ENCODE measurements around the gene MCU. TPM values are rescaled to one million over a fixed set of nuclear protein-coding genes. Genes with fewer than 3 reads are reported as not detected.

The MCU gene
- total and polyA plus RNA-seq, 2 of the 8 experiments (the other 6 are each of a cell fraction or from before 2014, with no cell fraction given): 51.6 to 62.2 TPM

DNA sequence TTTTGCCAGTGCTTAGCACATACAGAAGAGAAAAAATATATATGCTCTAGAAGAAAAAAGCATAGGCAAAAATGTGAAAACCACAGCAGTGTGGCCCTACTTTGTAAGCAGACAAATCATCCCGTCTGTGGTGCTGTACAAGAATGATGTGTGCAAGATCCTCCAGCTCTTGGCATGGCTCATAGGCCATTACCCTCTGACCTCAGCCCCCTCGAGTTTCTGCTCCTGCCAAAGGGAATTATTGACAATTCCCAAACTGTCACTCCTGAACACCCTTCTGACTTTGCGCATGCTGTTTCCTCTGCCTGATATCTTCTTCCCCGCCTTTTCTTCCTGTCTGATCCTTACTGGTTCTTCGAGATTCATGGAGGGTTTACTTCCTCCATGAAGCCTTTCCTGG, 235.5 kb downstream of the MCU start:
- no peaks in the 10 kb centered on the region for H3K27me3 ChIP-seq (replicated peaks in 1 of 4; ENCODE audit: control insufficient read depth in 3 of 4, extremely low read depth in 1 of 4, insufficient read depth in 3 of 4, low read length in 3 of 4)
- CTCF ChIA-PET (ENCODE audit: partially characterized antibody): interaction anchor here (1.7 kb wide), 1 partner anchor 11 kb away, joined by 7 read pairs; no protein-coding TSS in a partner anchor
- H3K9me3 ChIP-seq (ENCODE audit: insufficient read depth in 2 of 2, low read depth in 1 of 2, low read length in 1 of 2): no peaks in the 10 kb centered on the region
- no peak overlapping the region for H2BK20ac ChIP-seq (ENCODE audit: low read length)
- 85% methylated on average over 5 of the region's 5 CpGs; no CpG with 5 or more reads in 1 of the 2 experiments for WGBS, 2 experiments (ENCODE audit: extremely low coverage in 1 of 2, insufficient coverage in 1 of 2, insufficient read length in 1 of 2, insufficient replicate concordance in 2 of 2, low coverage in 1 of 2, low lambda C conversion rate in 2 of 2, missing lambda C conversion rate in 1 of 2)
- H3K27ac ChIP-seq (ENCODE audit: low read depth, low read length): no peak overlapping the region
- no peak overlapping the region for H3K4me3 ChIP-seq (ENCODE audit: extremely low read depth in 1 of 4, insufficient read depth in 2 of 4, low read depth in 3 of 4, low read length in 4 of 4)
- no peaks in the 10 kb centered on the region for H4K20me1 ChIP-seq (replicated peaks in 1 of 2; ENCODE audit: control insufficient read depth in 1 of 2, insufficient read depth in 2 of 2, low read length in 2 of 2)
- no peak for FAIRE-seq
- no peaks in the 10 kb centered on the region for H3K79me2 ChIP-seq (ENCODE audit: control insufficient read depth in 1 of 2, insufficient read depth in 2 of 2, low read length in 2 of 2)
- H2BK5ac ChIP-seq (ENCODE audit: low read depth, low read length): no peak overlapping the region
- no peak overlapping the region for H3K23ac ChIP-seq (ENCODE audit: insufficient read length)
- no peak overlapping the region for H3K4ac ChIP-seq (replicated peaks; ENCODE audit: insufficient read length, low read depth, low read length)
- no peaks in the 10 kb centered on the region for H3K4me1 ChIP-seq (replicated peaks in 1 of 4; ENCODE audit: control insufficient read depth in 3 of 4, insufficient read depth in 4 of 4, low read length in 3 of 4)
- no peak overlapping the region for H4K5ac ChIP-seq (ENCODE audit: insufficient read length, low read depth, low read length)
- H2BK12ac ChIP-seq (ENCODE audit: low read depth, low read length): no peak overlapping the region
- POLR2A ChIA-PET (ENCODE audit: partially characterized antibody): no interaction called here
- no peak overlapping the region for H2AFZ ChIP-seq (ENCODE audit: low read length)
- H3K56ac ChIP-seq (replicated peaks; ENCODE audit: insufficient read length, low read depth, low read length): no peak overlapping the region
- H3K14ac ChIP-seq (ENCODE audit: insufficient read length): no peak overlapping the region
- no peak overlapping the region for H2AK5ac ChIP-seq (ENCODE audit: low read depth, low read length)
- no peak overlapping the region for H2BK120ac ChIP-seq (replicated peaks; ENCODE audit: low read depth, low read length)
- no peak overlapping the region for H4K91ac ChIP-seq (replicated peaks; ENCODE audit: insufficient read length, low read length)
- H3K18ac ChIP-seq (ENCODE audit: extremely low read depth, low read length): no peak overlapping the region
- TF ChIP-seq RBBP5 (IDR thresholded peaks at IDR 0.05; ENCODE audit: borderline replicate concordance, low read depth, low read length) (no peak), CHD2 (IDR thresholded peaks at IDR 0.05; ENCODE audit: low read length) (no peak), SUZ12 (IDR thresholded peaks at IDR 0.05; ENCODE audit: low read length) (no peak), SIN3A (conservative IDR thresholded peaks at IDR 0.05 in 1 of 2, IDR thresholded peaks at IDR 0.05 in 1 of 2; ENCODE audit: low read depth in 1 of 2, low read length in 2 of 2) (no peak)
- TF ChIP-seq, protein P1, sequence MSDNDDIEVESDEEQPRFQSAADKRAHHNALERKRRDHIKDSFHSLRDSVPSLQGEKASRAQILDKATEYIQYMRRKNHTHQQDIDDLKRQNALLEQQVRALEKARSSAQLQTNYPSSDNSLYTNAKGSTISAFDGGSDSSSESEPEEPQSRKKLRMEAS (IDR thresholded peaks at IDR 0.05): no peak
- H3K36me3 ChIP-seq (ENCODE audit: control insufficient read depth in 2 of 4, insufficient read depth in 4 of 4, low read length in 3 of 4): no peaks in the 10 kb centered on the region
- DNase-seq (ENCODE audit: low read depth in 1 of 2, low spot score in 2 of 2): no peak
- H3K4me2 ChIP-seq (ENCODE audit: insufficient read depth in 1 of 2, low read depth in 2 of 2, low read length in 2 of 2): no peak overlapping the region
- no peaks in the 10 kb centered on the region for H3K23me2 ChIP-seq (ENCODE audit: low read depth, low read length)
- H2BK15ac ChIP-seq (ENCODE audit: low read length): no peak overlapping the region
- H3K9ac ChIP-seq (replicated peaks in 1 of 4; ENCODE audit: extremely low read depth in 1 of 4, low read depth in 3 of 4, low read length in 3 of 4): no peak overlapping the region
- H4K8ac ChIP-seq (ENCODE audit: extremely low read depth, insufficient read depth, low read length): no peak overlapping the region
- H3K79me1 ChIP-seq (ENCODE audit: low read depth, low read length): no peaks in the 10 kb centered on the region
